ENCODE measurements around the gene CACNA2D1. TPM values are rescaled to one million over a fixed set of nuclear protein-coding genes. Genes with fewer than 3 reads are reported as not detected.

Gene CACNA2D1
- total and polyA plus RNA-seq, 8 donors: 0.79 to 5.0 (median 2.1) TPM

DNA sequence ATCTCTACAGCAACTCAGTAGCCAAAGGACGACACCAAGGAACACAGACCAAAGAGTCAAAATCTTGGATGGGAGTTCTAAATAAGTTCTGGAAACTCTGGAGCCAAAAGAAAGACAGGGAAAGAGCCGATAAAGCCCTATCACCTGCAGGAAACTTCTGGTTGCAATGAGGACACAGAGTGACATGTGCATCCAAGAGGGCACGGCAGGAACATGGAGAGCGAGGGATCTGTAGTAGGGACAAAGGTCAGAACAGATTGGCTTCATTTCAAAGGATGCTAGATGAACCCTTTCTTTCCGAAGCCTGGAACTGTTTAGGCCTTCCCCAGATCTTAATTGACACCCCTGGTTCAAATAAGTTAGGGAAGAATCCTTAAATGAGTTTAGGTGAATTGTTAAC is 39.5 kb downstream of the CACNA2D1 start:
- FAIRE-seq: no peak
- no peak for DNase-seq

DNA sequence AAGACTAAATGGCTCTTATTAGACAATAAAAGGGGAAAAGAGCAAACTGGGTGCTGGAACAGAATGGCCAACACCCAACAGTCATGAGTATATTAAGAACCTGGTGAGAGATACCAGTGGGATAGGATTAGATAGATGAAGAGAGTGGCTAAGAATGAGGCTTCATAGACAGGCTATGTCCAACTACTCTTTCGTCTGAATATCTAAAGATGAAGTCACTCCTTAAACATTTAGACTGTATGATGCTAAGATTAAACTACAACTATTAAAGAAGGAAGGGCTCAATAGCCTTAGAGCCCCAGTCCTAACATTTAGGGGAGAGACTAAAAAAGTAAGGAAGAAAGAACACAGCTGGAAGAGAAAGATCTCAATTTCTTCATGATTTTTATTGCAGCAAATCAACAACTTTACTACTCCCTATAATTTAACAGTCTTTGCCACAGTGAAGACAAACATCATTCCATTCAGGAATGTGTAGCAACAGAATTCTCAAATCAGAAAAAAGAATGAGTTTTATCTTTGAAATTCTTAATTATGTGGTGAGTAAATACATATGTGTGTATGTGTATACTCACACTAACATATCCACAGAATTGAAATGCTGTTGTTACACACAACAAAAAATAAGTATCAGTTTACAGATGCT is 45.6 kb downstream of the CACNA2D1 start:
- Histone ChIP-seq H3K9me3 (no peaks in the 10 kb centered on the region), H3K36me3 (no peaks in the 10 kb centered on the region), H3K27me3 (no peaks in the 10 kb centered on the region), H3K4me3 (no peak overlapping the region), H3K4me1 (no peaks in the 10 kb centered on the region), H3K27ac (no peak overlapping the region)
- WGBS, 2 donors: 41 to 65% methylated on average over 1 of the region's 1 CpG
- TF ChIP-seq, protein P1, sequence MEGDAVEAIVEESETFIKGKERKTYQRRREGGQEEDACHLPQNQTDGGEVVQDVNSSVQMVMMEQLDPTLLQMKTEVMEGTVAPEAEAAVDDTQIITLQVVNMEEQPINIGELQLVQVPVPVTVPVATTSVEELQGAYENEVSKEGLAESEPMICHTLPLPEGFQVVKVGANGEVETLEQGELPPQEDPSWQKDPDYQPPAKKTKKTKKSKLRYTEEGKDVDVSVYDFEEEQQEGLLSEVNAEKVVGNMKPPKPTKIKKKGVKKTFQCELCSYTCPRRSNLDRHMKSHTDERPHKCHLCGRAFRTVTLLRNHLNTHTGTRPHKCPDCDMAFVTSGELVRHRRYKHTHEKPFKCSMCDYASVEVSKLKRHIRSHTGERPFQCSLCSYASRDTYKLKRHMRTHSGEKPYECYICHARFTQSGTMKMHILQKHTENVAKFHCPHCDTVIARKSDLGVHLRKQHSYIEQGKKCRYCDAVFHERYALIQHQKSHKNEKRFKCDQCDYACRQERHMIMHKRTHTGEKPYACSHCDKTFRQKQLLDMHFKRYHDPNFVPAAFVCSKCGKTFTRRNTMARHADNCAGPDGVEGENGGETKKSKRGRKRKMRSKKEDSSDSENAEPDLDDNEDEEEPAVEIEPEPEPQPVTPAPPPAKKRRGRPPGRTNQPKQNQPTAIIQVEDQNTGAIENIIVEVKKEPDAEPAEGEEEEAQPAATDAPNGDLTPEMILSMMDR (IDR thresholded peaks at IDR 0.05): no peak
- intact Hi-C loops (cut with DNase I): no loop called here
- ATAC-seq (no peak), DNase-seq (no peak), FAIRE-seq (no peak)

More for the DNA sequence above, 39.5 kb downstream of the CACNA2D1 start:
- no peaks in the 10 kb centered on the region for H3K27me3 ChIP-seq
- no peaks in the 10 kb centered on the region for H3K36me3 ChIP-seq
- no peak overlapping the region for H3K4me3 ChIP-seq
- no peaks in the 10 kb centered on the region for H3K9me3 ChIP-seq
- ATAC-seq: no peak
- no peak overlapping the region for H3K27ac ChIP-seq
- H3K4me1 ChIP-seq: no peaks in the 10 kb centered on the region
- intact Hi-C loops (cut with DNase I): no loop called here
- 61 to 83% methylated on average over 5 of the region's 5 CpGs for WGBS, 2 donors
- TF ChIP-seq, protein P1 (IDR thresholded peaks at IDR 0.05): no peak

DNA sequence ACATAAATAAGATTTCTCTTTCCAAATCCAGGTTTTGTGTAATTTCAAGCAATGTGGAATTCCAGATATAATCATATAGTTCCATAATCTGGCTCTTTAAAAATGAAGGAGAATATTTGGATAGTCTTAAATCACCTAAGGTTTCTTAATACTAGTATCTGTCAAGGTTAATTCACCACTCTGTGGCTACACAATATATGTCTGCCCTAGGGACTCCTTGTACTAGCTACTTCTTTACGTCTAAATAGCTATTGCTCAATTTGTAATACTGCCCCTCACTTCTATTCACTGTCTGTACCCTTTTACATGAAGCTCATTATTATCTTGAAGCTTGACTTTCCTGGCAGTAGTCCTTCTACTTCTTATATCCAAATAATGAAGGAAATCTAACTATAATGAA is 47.2 kb downstream of the CACNA2D1 start:
- H3K9me3 ChIP-seq: no peaks in the 10 kb centered on the region
- H3K36me3 ChIP-seq: no peaks in the 10 kb centered on the region
- no peaks in the 10 kb centered on the region for H3K4me1 ChIP-seq
- H3K27ac ChIP-seq: no peak overlapping the region
- intact Hi-C loops (cut with DNase I): no loop called here
- H3K4me3 ChIP-seq: no peak overlapping the region
- FAIRE-seq: no peak
- H3K27me3 ChIP-seq: no peaks in the 10 kb centered on the region
- TF ChIP-seq, protein P1 (IDR thresholded peaks at IDR 0.05): no peak
- DNase-seq: no peak
- no peak for ATAC-seq
- WGBS, 2 donors: 52 to 76% methylated on average over 1 of the region's 1 CpG

DNA sequence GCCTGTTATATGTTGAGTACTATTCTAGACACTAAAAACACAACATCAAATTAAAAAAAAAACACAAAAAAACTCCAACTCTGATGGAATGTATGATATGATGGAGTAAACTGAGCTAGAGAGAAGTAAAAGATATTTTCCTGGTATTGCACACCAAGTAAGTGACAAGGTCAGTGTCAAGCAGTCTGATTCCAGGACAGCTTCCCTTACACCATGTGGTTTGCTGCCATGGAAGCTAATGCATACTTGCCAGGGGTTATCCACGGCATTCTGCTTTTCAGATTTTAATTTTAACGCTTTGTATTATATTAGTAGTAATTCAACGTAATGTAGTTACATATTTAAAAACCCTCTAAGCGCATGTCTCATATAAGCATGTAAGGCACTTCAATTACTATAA is 48.4 kb downstream of the CACNA2D1 start:
- ATAC-seq (no peak), DNase-seq (no peak), FAIRE-seq (no peak)
- TF ChIP-seq, protein P1 (IDR thresholded peaks at IDR 0.05): no peak
- H3K27me3 ChIP-seq: no peaks in the 10 kb centered on the region
- no peak overlapping the region for H3K4me3 ChIP-seq
- WGBS, 2 donors: 69 to 77% methylated on average over 4 of the region's 4 CpGs
- intact Hi-C loops (cut with DNase I): no loop called here
- H3K9me3 ChIP-seq: no peaks in the 10 kb centered on the region
- no peak overlapping the region for H3K27ac ChIP-seq
- no peaks in the 10 kb centered on the region for H3K36me3 ChIP-seq
- H3K4me1 ChIP-seq: no peaks in the 10 kb centered on the region

DNA sequence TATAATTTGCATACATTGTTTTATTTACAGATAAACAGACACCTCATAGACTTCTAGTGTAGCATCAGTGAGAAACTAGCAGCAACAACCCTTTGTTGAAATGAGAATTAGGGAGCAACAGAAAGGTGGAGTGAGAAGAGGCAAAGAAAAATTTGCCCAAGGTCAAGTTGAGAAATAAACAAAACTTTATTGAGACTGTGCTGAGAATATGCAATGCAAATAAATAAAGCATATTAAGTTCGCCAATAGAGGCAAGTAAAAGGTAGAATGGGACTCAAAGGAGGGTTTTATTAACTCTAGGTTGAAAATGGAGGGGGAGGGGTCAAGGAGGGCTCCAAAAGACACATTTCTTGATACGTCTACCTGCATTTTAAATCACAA is 49.7 kb downstream of the CACNA2D1 start:
- H3K4me1 ChIP-seq: no peaks in the 10 kb centered on the region
- H3K27ac ChIP-seq: no peak overlapping the region
- H3K9me3 ChIP-seq: no peaks in the 10 kb centered on the region
- TF ChIP-seq, protein P1 (IDR thresholded peaks at IDR 0.05): no peak
- H3K36me3 ChIP-seq: no peaks in the 10 kb centered on the region
- no peak for FAIRE-seq
- no peak for ATAC-seq
- no peaks in the 10 kb centered on the region for H3K27me3 ChIP-seq
- WGBS, 2 donors: 64 to 72% methylated on average over 2 of the region's 2 CpGs
- no peak for DNase-seq
- intact Hi-C loops (cut with DNase I): no loop called here
- no peak overlapping the region for H3K4me3 ChIP-seq

Measured in pancreas (tissue), 10 donors.